ENCODE results near the gene NSMCE1.
"Not testable (repeated sequence)": the region's sequence is repeated elsewhere in the genome, so short reads cannot be mapped to it uniquely, and the experiment has no call there.

DNA sequence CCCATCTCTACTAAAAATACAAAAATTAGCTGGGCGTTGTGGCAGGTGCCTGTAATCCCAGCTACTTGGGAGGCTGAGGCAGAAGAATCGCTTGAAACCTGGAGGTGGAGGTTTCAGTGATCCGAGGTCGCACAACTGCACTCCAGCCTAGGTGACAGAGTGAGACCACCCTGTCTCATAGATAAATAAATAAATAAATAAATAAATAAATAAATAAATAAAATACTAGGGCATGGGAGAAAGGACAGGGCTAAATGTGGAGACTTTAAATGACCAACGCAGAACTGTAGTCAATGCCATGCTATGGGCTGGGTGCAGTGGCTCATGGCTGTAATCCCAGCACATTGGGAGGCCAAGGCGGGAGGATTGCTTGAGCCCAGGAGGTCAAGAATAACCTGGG lies 19.7 kb upstream of the NSMCE1 start:
- not testable (repeated sequence) for TF ChIP-seq CTCF, POLR2A (IDR thresholded peaks at IDR 0.05)
